ENCODE data around the gene TARDBP.
"Not testable (repeated sequence)": the region's sequence is repeated elsewhere in the genome, so short reads cannot be mapped to it uniquely, and the experiment has no call there.

TARDBP gene

GRCh38 chr1:11061652-11062365, 49.4 kb downstream of the TARDBP start:
- no peak for DNase-seq

- peak; percentile 43 for DNase-seq
Measured at GRCh38 chr1:11062965-11063401, 50.5 kb downstream of the TARDBP start.

GRCh38 chr1:11063937-11064537, 51.6 kb downstream of the TARDBP start:
- not testable (repeated sequence) for DNase-seq

- DNase-seq: no peak
Measured at GRCh38 chr1:11064942-11065341, 52.5 kb downstream of the TARDBP start.

GRCh38 chr1:11065796-11066195, 53.3 kb downstream of the TARDBP start:
- DNase-seq: no peak

- DNase-seq: no peak
Measured at GRCh38 chr1:11067716-11068599, 55.5 kb downstream of the TARDBP start.

- DNase-seq: no peak
Measured at GRCh38 chr1:11068600-11069473, 56.4 kb downstream of the TARDBP start.

GRCh38 chr1:11070876-11071275, 58.4 kb downstream of the TARDBP start:
- DNase-seq: no peak

GRCh38 chr1:11071463-11072215, 59.2 kb downstream of the TARDBP start:
- no peak for DNase-seq

- no peak for DNase-seq
Measured at GRCh38 chr1:11072216-11072917, 59.9 kb downstream of the TARDBP start.

GRCh38 chr1:11073398-11073797, 60.9 kb downstream of the TARDBP start:
- not testable (repeated sequence) for DNase-seq
